ENCODE measurements around the gene ECM1. TPM values are rescaled to one million over a fixed set of nuclear protein-coding genes. Genes with fewer than 3 reads are reported as not detected.

The ECM1 gene
- total and polyA plus RNA-seq, 2 donors (not counting 1 experiment from before 2014, with no cell fraction given), result 25.1 to 108 TPM

DNA sequence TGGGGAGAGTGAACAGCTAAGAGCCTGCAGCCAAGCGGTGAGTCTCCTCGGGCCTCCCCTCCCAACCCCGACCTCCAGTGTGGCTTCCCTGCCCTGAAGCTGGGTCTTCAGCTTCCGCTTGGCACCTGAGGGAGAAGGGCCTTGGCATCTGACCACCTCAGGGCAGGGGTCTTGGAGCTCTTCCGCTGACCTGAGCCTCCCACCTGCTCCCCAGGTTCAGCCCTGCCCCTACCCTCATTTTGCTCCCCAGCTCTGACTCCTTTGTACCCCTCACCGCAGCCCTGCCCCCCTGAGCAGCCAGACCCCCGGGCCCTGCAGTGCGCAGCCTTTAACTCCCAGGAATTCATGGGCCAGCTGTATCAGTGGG is 46.2 kb downstream of the ECM1 start:
- Histone ChIP-seq H3K27me3 (ENCODE audit: control insufficient read depth, insufficient read depth, low read length) (no peaks in the 10 kb centered on the region), H3K4me3 (replicated peaks in 1 of 4; ENCODE audit: control extremely low read depth in 1 of 4, insufficient read depth in 1 of 4, low read depth in 3 of 4, low read length in 4 of 4) (no peak overlapping the region), H3K79me2 (ENCODE audit: control insufficient read depth, insufficient read depth, low read length) (no peaks in the 10 kb centered on the region), H3K27ac (ENCODE audit: insufficient read depth, low read length) (no peak overlapping the region), H2AFZ (ENCODE audit: low read length) (no peak overlapping the region), H3K4me1 (ENCODE audit: control insufficient read depth, extremely low read depth, insufficient read depth, low read length) (peaks cover 14% of the 10 kb centered on the region), H3K4me2 (ENCODE audit: extremely low read depth, insufficient read depth, low read length) (no peak overlapping the region), H3K36me3 (ENCODE audit: control insufficient read depth, insufficient read depth, low read length) (peaks cover 9% of the 10 kb centered on the region), H4K20me1 (ENCODE audit: control insufficient read depth, extremely low read depth, insufficient read depth, low read length) (no peaks in the 10 kb centered on the region), H3K9me3 (ENCODE audit: control insufficient read depth, insufficient read depth, low read depth, low read length) (no peaks in the 10 kb centered on the region), H3K9ac (ENCODE audit: insufficient read depth, low read length) (no peak overlapping the region)
- no peak for TF ChIP-seq EZH2 (IDR thresholded peaks at IDR 0.05; ENCODE audit: low read length, missing control alignments)
- TF ChIP-seq, protein P1, sequence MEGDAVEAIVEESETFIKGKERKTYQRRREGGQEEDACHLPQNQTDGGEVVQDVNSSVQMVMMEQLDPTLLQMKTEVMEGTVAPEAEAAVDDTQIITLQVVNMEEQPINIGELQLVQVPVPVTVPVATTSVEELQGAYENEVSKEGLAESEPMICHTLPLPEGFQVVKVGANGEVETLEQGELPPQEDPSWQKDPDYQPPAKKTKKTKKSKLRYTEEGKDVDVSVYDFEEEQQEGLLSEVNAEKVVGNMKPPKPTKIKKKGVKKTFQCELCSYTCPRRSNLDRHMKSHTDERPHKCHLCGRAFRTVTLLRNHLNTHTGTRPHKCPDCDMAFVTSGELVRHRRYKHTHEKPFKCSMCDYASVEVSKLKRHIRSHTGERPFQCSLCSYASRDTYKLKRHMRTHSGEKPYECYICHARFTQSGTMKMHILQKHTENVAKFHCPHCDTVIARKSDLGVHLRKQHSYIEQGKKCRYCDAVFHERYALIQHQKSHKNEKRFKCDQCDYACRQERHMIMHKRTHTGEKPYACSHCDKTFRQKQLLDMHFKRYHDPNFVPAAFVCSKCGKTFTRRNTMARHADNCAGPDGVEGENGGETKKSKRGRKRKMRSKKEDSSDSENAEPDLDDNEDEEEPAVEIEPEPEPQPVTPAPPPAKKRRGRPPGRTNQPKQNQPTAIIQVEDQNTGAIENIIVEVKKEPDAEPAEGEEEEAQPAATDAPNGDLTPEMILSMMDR (conservative IDR thresholded peaks at IDR 0.05 in 1 of 2, IDR thresholded peaks at IDR 0.05 in 1 of 2; ENCODE audit: low read depth in 1 of 2, low read length in 2 of 2), result no peak
- DNase-seq (ENCODE audit: low read depth in 2 of 2), result no peak

DNA sequence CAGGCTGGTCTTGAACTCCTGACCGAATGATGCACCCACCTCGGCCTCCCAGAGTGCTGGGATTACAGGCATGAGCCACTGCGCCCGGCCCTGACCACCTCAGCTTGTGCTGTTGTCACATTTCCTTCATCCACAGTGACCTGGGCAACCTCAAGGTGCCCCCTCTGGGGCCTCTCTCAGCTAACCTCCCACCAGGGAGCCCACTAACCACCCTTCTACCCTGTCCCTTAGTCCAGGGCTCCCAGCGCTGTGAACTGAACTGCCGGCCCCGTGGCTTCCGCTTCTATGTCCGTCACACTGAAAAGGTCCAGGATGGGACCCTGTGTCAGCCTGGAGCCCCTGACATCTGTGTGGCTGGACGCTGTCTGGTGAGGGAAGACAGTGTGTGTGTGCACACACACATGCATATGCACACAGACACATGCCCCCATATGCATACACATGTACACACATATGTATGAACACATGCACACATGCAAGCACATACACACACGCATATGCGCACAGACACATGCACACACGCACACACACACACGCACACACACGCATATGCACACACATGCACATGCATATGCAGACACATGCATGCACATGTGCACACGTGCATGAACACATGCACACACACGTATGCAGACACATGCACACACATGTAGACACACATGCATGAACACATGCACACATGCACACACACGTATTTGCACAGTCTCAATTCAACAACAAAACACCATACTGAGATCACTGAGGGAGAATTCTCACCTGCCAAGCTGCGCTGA is 47.5 kb downstream of the ECM1 start:
- peaks cover 13% of the 10 kb centered on the region for H3K36me3 ChIP-seq (ENCODE audit: control insufficient read depth, insufficient read depth, low read length)
- H3K4me2 ChIP-seq (ENCODE audit: extremely low read depth, insufficient read depth, low read length), result no peak overlapping the region
- no peak overlapping the region for H3K4me3 ChIP-seq (replicated peaks in 1 of 4; ENCODE audit: control extremely low read depth in 1 of 4, insufficient read depth in 1 of 4, low read depth in 3 of 4, low read length in 4 of 4)
- H3K27ac ChIP-seq (ENCODE audit: insufficient read depth, low read length), result no peak overlapping the region
- H3K9ac ChIP-seq (ENCODE audit: insufficient read depth, low read length), result no peak overlapping the region
- DNase-seq (ENCODE audit: low read depth in 2 of 2), result no peak
- peaks cover 19% of the 10 kb centered on the region for H3K4me1 ChIP-seq (ENCODE audit: control insufficient read depth, extremely low read depth, insufficient read depth, low read length)
- H4K20me1 ChIP-seq (ENCODE audit: control insufficient read depth, extremely low read depth, insufficient read depth, low read length), result no peaks in the 10 kb centered on the region
- H3K9me3 ChIP-seq (ENCODE audit: control insufficient read depth, insufficient read depth, low read depth, low read length), result no peaks in the 10 kb centered on the region
- H3K27me3 ChIP-seq (ENCODE audit: control insufficient read depth, insufficient read depth, low read length), result no peaks in the 10 kb centered on the region
- no peak overlapping the region for H2AFZ ChIP-seq (ENCODE audit: low read length)
- peaks cover 10% of the 10 kb centered on the region for H3K79me2 ChIP-seq (ENCODE audit: control insufficient read depth, insufficient read depth, low read length)
- TF ChIP-seq, protein P1 (conservative IDR thresholded peaks at IDR 0.05 in 1 of 2, IDR thresholded peaks at IDR 0.05 in 1 of 2; ENCODE audit: low read depth in 1 of 2, low read length in 2 of 2), result no peak
- TF ChIP-seq EZH2 (IDR thresholded peaks at IDR 0.05; ENCODE audit: low read length, missing control alignments), result no peak

DNA sequence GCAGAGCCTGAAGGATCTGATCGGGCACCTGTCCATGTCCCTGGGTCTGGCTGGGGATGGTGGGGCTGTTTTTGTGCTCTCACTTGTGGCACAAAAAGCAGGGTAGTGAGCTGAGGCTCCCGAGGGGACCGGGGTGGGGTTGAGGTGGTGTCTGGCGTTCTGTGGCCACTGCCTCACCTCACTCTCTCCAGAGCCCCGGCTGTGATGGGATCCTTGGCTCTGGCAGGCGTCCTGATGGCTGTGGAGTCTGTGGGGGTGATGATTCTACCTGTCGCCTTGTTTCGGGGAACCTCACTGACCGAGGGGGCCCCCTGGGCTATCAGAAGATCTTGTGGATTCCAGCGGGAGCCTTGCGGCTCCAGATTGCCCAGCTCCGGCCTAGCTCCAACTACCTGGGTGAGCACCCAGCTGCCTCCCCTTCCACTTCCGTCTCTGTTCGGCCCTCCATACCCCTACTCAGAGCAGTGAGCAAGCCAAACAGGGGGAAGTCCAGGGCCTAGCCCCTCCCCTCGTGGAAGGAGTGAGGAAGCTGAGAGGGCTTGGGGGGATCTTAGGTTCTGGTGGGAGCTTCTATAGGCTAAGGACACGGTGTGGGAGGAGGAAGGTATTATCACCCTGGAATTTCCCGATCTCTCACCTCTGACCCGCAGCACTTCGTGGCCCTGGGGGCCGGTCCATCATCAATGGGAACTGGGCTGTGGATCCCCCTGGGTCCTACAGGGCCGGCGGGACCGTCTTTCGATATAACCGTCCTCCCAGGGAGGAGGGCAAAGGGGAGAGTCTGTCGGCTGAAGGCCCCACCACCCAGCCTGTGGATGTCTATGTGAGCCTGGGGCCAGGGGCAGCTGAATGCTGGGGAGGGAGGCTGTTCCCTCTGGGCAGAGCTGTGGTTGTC is 48.3 kb downstream of the ECM1 start:
- TF ChIP-seq EZH2 (IDR thresholded peaks at IDR 0.05; ENCODE audit: low read length, missing control alignments), result no peak
- TF ChIP-seq, protein P1 (conservative IDR thresholded peaks at IDR 0.05 in 1 of 2, IDR thresholded peaks at IDR 0.05 in 1 of 2; ENCODE audit: low read depth in 1 of 2, low read length in 2 of 2), result no peak
- Histone ChIP-seq H3K4me3 (replicated peaks in 1 of 4; ENCODE audit: control extremely low read depth in 1 of 4, insufficient read depth in 1 of 4, low read depth in 3 of 4, low read length in 4 of 4) (no peak overlapping the region), H4K20me1 (ENCODE audit: control insufficient read depth, extremely low read depth, insufficient read depth, low read length) (no peaks in the 10 kb centered on the region), H3K9ac (ENCODE audit: insufficient read depth, low read length) (no peak overlapping the region), H3K27ac (ENCODE audit: insufficient read depth, low read length) (no peak overlapping the region), H3K9me3 (ENCODE audit: control insufficient read depth, insufficient read depth, low read depth, low read length) (no peaks in the 10 kb centered on the region), H3K79me2 (ENCODE audit: control insufficient read depth, insufficient read depth, low read length) (peaks cover 12% of the 10 kb centered on the region), H3K27me3 (ENCODE audit: control insufficient read depth, insufficient read depth, low read length) (no peaks in the 10 kb centered on the region), H3K4me1 (ENCODE audit: control insufficient read depth, extremely low read depth, insufficient read depth, low read length) (peaks cover 20% of the 10 kb centered on the region), H3K36me3 (ENCODE audit: control insufficient read depth, insufficient read depth, low read length) (peaks cover 13% of the 10 kb centered on the region), H3K4me2 (ENCODE audit: extremely low read depth, insufficient read depth, low read length) (no peak overlapping the region), H2AFZ (ENCODE audit: low read length) (no peak overlapping the region)
- no peak for DNase-seq (ENCODE audit: low read depth in 2 of 2)
